GM20431 (cell line): Measurements from ENCODE around the gene PLPP7.

Experiments
- in situ Hi-C: fragments of 300-500 bp; cut with MseI, MboI; formaldehyde crosslinking; loops from one replicate; pipeline ENCODE4 v1.15.0; 2020; ENCODE audit warnings: low sequenced_read_pairs; ENCODE audit not compliant: unreplicated experiment

The PLPP7 gene

DNA sequence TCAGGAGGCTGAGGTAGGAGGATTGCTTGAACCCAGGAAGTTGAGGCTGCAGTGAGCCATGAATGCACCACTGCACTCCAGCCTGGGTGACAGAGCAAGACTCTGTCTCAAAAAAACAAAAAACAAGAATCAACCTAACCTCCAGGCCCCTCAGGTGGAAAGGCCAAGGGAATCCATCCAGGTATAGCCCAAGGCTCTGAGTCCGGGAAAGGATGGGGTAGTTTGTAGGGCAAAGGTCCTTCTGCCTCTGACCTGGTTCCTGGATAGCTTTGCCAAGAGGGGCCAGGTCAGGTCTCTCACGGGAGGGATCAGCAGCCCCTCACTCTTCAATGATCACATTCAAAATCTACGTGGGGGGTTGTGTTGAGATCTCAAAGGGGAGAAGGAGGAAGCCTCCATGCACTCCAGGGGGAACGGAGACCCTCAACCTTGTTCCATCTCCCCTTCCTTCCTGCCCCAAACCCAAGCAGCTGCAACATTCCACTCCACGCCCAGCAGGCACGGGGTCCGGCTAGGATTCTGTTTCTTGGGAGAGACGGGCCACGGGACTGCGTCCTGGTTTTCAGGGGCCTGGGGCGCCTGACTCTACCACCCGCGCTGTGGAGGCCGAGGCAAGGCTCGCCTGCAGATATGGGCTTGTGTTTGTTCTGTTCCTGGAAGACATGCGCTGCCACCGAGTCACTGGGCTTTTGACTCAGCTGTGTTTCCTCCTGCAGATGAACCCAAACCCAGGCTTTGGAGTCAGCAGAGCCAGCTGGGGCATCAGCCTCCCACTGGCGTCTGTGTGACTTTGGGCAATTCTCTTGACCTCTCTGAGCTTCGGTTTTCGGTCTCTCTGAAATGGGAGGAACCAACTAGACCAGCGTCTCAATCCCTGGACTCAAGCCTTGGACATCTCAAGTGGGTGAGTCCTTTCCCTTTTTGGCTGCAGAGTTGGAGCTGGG is 35.5 kb downstream of the PLPP7 start:
- in situ Hi-C loops, result loop anchor here (25.0 kb wide), 1 partner anchor 263 kb away; no protein-coding TSS in a partner anchor

- in situ Hi-C loops, result loop anchor here (25.0 kb wide), 1 partner anchor 267 kb away; no protein-coding TSS in a partner anchor
Measured at GRCh38 chr9:131329241-131329641, 39.7 kb downstream of the PLPP7 start.

DNA sequence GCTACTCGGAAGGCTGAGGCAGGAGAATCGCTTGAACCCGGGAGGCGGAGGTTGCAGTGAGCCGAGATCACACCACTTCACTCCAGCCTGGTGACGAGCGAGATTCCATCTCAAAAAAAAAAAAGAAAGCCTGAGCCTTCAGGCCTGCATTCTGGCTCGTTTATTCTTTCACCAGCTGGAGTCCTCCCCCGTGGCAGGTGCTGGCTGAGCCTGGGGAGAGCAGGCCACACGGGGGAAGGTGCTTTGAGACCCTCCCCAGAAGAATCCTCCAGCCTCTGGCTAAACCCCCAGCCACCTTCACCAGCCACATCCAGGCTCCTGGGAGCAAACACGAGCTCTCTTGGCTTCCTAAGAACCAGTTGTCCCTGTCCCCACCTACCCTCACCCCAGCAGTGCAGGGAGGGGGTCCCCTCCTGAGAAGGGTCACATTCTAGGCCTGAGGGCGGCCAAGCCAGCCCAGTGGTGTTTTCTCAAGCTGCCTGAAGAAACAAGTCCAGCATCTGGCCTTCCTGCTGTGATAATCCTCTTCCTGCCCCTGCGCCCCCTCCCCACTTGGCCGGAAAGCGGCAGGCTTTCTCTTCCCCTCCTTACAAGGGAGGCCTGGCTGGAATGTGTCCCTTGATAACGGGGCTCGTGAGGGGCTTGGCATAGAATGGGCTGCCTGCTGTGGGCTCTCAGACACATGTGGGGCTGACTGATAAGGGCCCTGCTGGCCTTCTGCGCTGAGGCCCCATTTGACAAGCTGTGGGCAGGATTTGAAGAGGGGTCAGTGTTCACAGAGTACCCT is 41.5 kb downstream of the PLPP7 start:
- in situ Hi-C loops, result loop anchor here (5.0 to 25.0 kb wide), 2 partner anchors 154 to 269 kb away; no protein-coding TSS in a partner anchor

DNA sequence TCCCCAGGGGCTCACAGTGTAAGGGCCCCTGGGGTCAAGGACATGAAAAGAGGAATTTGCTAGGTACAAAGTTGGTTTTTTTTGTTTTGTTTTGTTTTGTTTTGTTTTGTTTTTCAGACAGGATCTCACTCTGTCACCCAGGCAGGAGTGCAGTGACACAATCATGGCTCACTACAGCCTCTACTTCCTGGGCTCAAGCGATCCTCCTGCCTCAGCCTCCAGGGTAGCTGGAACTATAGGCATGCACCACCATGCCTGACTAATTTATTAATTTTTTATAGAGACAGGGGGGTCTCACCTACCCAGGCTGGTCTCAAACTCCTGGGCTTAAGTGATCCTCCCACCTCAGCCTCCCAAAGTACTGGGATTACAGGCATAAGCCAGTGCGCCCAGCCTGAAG is 42.5 kb downstream of the PLPP7 start:
- in situ Hi-C loops, result loop anchor here (5.0 to 25.0 kb wide), 2 partner anchors 155 to 270 kb away; no protein-coding TSS in a partner anchor

GRCh38 chr9:131333771-131334628 is 44.5 kb downstream of the PLPP7 start:
- in situ Hi-C loops, result loop anchor here (5.0 to 25.0 kb wide), 2 partner anchors 157 to 272 kb away; no protein-coding TSS in a partner anchor

DNA sequence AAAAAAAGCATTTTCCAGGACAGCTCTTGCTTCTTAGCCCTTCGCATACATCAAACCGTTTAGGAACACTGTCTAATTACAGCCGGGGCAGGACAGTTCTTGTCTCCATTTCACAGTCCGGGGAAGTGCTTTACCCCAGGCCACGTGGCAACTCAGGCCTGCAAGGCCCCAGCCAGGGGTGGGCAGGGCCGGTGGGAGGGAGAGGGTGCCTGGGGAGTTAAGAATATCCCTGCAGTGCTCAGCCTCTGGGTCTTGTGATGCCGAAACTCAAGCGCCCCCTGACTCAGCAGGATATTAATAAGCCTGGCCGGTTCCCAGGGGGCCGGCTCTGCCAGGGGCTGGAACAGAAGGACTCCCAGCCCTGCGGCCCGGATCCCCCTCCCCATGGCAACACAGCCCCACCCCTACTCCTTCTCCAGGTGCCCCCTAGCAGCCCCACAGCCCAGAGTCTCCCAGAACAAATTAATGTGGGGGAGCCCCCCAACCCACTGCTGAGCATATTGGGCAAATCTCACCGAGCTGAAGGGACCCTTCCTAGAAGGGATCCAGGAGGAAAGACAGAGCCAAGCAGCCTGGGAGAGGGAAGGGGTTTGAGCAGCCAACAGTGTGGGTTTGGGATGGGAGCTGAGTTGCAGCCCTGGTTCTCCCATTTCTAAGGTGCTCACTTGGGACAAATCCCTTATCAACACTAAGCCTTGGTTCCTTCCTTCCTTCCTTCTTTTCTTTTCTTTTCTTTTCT is 45.3 kb downstream of the PLPP7 start:
- in situ Hi-C loops, result loop anchor here (5.0 to 25.0 kb wide), 2 partner anchors 157 to 272 kb away; no protein-coding TSS in a partner anchor

- in situ Hi-C loops, result loop anchor here (25.0 kb wide), 1 partner anchor 273 kb away; no protein-coding TSS in a partner anchor
Measured at GRCh38 chr9:131335368-131335755, 45.8 kb downstream of the PLPP7 start.

DNA sequence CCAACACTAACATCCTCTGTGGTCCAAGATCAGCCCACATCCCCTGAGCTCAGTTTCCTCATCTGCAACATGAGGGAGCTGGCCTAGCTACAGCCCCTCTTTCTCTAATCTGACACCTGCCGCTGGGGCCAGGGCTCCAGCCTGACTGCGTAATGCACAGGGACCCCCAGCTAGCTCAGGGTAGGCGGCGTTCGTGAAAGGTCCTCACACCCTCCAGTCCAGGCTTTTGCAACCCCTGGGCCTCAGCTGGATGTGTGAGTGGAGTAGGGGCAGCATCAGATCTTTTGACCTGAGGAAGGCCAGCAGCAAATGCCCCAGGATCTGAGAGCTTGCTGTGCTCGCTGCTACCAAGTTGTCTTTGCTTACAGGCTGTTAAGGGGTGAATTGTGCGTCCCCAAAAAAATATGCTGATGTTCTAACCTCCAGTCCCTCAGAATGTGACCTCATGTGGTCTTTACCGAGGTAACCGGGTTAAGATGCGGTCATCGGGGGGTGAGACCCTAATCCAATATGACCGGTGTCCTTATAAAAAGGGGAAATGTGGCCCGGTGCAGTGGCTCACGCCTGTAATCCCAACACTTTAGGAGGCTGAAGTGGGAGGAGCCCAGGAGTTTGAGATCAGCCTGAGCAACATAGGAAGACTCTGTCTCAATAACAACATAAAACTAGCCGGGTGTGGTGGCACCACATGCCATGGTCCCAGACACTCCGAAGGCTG is 47.8 kb downstream of the PLPP7 start:
- in situ Hi-C loops, result loop anchor here (25.0 kb wide), 1 partner anchor 275 kb away; no protein-coding TSS in a partner anchor

DNA sequence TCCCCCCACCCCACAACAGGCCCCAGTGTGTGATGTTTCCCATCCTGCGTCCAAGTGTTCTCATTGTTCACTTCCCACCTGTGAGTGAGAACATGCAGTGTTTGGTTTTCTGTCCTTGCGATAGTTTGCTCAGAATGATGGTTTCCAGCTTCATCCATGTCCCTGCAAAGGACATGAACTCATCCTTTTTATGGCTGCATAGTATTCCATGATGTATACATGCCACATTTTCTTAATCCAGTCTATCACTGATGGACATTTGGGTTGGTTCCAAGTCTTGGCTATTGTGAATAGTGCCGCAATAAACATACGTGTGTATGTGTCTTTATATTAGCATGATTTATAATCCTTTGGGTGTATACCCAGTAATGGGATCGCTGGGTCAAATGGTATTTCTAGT is 49.7 kb downstream of the PLPP7 start:
- in situ Hi-C loops, result loop anchor here (25.0 kb wide), 1 partner anchor 277 kb away; no protein-coding TSS in a partner anchor

- in situ Hi-C loops, result loop anchor here (10.0 to 25.0 kb wide), 2 partner anchors 283 to 400 kb away; partner anchors contain the start of gene RAPGEF1
Measured at GRCh38 chr9:131344931-131345535, 55.5 kb downstream of the PLPP7 start.

GRCh38 chr9:131346559-131346958 is 57.0 kb downstream of the PLPP7 start:
- in situ Hi-C loops, result loop anchor here (10.0 to 25.0 kb wide), 2 partner anchors 284 to 398 kb away; partner anchors contain the start of gene RAPGEF1

GRCh38 chr9:131347376-131348020 is 58.0 kb downstream of the PLPP7 start:
- in situ Hi-C loops, result loop anchor here (10.0 to 25.0 kb wide), 2 partner anchors 285 to 397 kb away; partner anchors contain the start of gene RAPGEF1

- in situ Hi-C loops, result loop anchor here (10.0 to 25.0 kb wide), 2 partner anchors 287 to 396 kb away; partner anchors contain the start of gene RAPGEF1
Measured at GRCh38 chr9:131348631-131349521, 59.4 kb downstream of the PLPP7 start.

GRCh38 chr9:131349522-131349880 is 60.0 kb downstream of the PLPP7 start:
- in situ Hi-C loops, result loop anchor here (10.0 to 25.0 kb wide), 2 partner anchors 287 to 395 kb away; partner anchors contain the start of gene RAPGEF1

GRCh38 chr9:131349881-131350563 is 60.5 kb downstream of the PLPP7 start:
- in situ Hi-C loops, result loop anchor here (10.0 to 25.0 kb wide), 2 partner anchors 288 to 395 kb away; partner anchors contain the start of gene RAPGEF1
